NCI-H2227 (cell line): ENCODE results near the gene SCO1.

ENCODE experiments used
- DNase-seq: peaks from one replicate; lab custom pipeline; 2025; ENCODE audit not compliant: unreplicated experiment; lab: John Stamatoyannopoulos, UW

SCO1 gene

GRCh38 chr17:10653987-10654386 lies 43.3 kb downstream of the SCO1 start:
- DNase-seq, result no peak

GRCh38 chr17:10652984-10653659 lies 44.2 kb downstream of the SCO1 start:
- DNase-seq, result no peak

- DNase-seq, result no peak
Observed at GRCh38 chr17:10651927-10652326, 45.4 kb downstream of the SCO1 start.

GRCh38 chr17:10649602-10650001 lies 47.7 kb downstream of the SCO1 start:
- DNase-seq, result no peak

GRCh38 chr17:10648956-10649355 lies 48.4 kb downstream of the SCO1 start:
- no peak for DNase-seq

GRCh38 chr17:10648381-10648780 lies 49.0 kb downstream of the SCO1 start:
- DNase-seq, result no peak

- DNase-seq, result peak; percentile 64
Observed at GRCh38 chr17:10646392-10646990, 50.8 kb downstream of the SCO1 start.

- no peak for DNase-seq
Observed at GRCh38 chr17:10640475-10640874, 56.9 kb downstream of the SCO1 start.

- no peak for DNase-seq
Observed at GRCh38 chr17:10638151-10638550, 59.2 kb downstream of the SCO1 start.

- DNase-seq, result no peak
Observed at GRCh38 chr17:10635290-10635689, 62.0 kb downstream of the SCO1 start.

GRCh38 chr17:10633738-10634379 lies 63.5 kb downstream of the SCO1 start:
- DNase-seq, result no peak

- DNase-seq, result no peak
Observed at GRCh38 chr17:10631701-10632100, 65.6 kb downstream of the SCO1 start.

- no peak for DNase-seq
Observed at GRCh38 chr17:10631048-10631700, 66.2 kb downstream of the SCO1 start.

GRCh38 chr17:10629706-10630105 lies 67.6 kb downstream of the SCO1 start:
- no peak for DNase-seq

- no peak for DNase-seq
Observed at GRCh38 chr17:10628756-10629155, 68.6 kb downstream of the SCO1 start.

GRCh38 chr17:10626390-10626789 lies 70.9 kb downstream of the SCO1 start:
- DNase-seq, result no peak

- DNase-seq, result no peak
Observed at GRCh38 chr17:10624969-10625368, 72.4 kb downstream of the SCO1 start.

- no peak for DNase-seq
Observed at GRCh38 chr17:10623737-10624338, 73.5 kb downstream of the SCO1 start.

GRCh38 chr17:10622617-10623485 lies 74.5 kb downstream of the SCO1 start:
- DNase-seq, result no peak
